GM21526 (cell line): ENCODE measurements around the gene RBM8A.
"Not testable (repeated sequence)": the region's sequence is repeated elsewhere in the genome, so short reads cannot be mapped to it uniquely, and the experiment has no call there.

Experiments used
- ATAC-seq: cut with Tn5 transposase; IDR thresholded peaks from one replicate; pipeline ENCODE4 v1.9.1; 2021; ENCODE audit warnings: moderate library complexity; ENCODE audit not compliant: unreplicated experiment, low FRiP score

The RBM8A gene

DNA sequence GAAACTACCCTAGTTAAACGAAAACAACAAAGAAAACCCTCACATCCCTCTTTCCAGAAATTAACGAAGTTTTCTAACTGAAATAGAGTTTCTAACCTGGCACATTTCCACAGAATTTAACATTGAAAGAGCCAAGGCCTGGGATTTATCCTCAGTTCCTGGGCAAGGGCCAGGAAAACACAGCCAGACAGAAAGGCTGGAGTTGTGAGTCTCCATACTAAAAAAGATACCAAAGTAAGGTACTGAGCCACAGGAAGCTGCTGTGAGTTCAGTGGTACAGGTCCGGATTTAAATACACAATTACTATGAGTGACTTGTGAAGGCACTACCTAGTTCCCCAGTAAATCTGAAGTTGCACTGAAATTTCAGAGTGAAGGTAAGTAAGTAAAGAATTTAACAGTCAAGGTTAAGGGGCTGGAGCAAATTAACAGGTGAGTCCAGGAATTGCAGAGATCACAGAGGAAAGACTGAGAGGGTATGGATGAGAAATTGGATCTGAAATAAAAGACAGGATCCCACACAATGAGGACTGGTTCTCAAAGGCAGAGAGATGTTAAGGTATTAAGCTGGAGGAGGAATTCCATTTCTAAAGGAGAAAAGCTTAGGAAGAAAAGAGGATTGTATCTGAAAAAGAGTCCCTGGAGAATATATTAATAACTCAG is 29.6 kb upstream of the RBM8A start:
- ATAC-seq = no peak

DNA sequence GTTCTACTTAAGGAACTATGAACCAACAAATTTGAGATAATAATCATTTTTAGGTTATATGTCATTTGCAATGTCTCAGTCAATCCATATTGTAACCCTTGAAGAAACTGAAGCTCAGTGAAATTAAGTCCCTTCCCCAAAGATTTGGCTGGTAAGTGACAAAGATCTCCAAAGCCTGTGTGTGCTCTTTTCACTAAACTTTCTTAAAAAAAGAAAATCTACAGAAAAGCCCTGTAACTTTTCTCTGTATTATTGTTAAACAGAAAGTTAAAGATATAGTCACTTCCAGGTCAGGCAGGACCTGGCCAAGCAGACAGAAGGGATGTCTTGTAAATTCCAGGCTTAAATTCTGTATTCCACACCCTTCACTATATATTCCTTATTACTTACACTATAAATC is 29.1 kb upstream of the RBM8A start:
- no peak for ATAC-seq

DNA sequence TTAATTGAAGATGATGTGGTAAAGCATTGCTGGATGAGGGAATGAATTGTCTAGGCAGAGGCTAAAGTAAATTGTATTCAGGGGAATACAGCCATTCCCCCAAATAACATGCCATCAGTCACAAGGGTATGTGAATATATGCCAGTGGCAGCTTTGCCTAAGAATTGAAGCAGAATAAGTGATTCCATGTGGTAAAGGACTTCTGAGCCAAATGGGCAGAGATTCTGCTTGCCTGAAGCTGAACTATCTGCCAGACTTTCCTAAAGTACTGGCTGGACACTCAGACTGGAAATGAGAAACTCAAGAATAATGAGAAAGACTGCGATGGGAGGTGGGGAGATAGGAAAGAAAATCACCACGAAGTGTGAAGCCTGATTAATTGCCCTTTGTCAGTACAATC is 28.2 kb upstream of the RBM8A start:
- no peak for ATAC-seq

DNA sequence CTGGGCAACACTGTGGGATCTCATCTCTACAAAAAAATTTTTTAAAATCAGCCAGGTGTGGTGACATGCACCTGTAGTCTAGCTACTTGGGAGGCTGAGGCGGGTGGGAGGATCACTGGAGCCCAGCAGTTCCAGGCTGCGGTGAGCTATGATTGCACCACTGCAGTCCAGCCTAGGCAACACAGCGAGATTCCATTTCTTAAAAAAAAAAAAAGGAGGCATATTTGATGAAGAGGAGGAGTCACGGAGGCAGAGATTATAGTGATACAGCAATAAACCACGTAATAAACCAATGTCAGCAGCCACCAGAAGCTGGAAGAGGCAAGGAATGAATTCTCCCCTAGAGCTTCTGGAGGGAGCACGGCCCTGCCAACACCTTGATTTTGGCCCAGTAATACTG is 26.6 kb upstream of the RBM8A start:
- no peak for ATAC-seq

DNA sequence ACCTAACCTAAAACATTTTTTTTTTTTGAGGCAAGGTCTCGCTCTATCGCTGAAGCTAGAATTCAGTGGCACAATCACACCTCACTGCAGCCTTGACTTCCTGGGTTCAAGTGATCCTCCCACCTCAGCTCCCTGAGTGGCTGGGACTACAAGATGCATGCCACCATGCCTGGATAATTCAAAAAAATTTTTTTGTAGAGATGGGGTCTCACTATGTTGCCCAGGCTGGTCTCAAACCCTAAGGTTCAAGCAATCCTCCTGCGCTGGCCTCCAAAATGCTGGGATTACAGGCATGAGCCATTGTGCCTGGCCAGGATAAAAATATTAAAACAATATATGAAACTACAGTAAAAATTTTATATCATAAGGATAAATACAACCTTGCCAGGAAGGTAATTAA is 25.6 kb upstream of the RBM8A start:
- no peak for ATAC-seq

DNA sequence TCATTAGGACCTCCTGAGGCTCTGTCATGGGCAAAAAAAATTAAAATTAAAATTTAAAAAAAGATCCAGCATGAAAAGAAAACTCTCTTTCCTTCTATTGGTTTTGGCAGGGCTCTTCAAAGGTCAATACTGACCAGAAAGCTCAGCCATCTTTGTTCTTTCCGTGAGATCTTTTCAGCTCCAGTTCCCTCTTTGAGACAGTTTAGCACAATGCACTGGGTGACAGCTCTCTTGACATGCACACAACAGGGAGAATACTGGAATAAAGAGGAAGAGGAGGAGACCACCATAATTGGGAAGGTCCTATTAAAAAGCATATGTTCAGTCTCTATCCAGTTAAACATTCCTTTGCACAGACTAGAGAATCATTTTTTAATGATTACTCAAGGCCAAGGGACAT is 24.2 kb upstream of the RBM8A start:
- no peak for ATAC-seq

DNA sequence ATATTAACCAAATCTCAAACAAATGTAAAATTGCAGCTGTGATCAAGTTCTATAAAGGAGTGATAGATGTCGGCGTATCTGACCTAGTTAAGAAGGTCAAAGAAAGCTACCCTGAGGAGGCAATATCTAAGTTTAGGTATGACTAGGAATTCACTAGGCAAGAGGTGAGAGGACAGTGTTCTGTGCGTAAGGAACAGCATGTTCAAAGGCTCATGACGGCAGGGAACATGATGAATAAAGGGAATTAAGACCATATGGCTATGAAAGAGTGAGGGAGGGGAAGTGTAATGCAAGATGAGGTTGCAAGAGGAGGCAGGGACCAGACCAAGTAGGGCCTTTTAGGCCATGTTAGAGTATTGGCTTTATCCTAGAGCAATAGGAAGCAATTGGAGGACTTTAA is 21.9 kb upstream of the RBM8A start:
- no peak for ATAC-seq

DNA sequence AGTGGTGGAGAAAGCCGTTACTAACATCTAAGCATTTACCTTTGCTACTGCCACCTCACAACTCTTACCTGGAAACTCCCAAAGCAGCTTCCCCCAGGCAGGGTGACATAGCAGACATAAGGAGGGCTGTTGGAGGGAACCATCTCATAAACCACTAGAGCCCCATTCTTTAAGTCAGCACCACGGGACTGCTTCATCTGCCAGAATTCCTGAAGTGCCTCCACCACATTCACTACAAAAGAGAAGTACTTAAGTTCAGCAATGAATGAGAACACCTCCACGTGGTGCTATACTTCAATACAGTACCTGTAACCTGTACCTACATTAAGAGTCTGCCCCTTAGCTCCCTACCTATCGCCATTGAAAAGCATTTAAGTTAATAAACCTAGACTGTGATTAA is 20.3 kb upstream of the RBM8A start:
- ATAC-seq = no peak

DNA sequence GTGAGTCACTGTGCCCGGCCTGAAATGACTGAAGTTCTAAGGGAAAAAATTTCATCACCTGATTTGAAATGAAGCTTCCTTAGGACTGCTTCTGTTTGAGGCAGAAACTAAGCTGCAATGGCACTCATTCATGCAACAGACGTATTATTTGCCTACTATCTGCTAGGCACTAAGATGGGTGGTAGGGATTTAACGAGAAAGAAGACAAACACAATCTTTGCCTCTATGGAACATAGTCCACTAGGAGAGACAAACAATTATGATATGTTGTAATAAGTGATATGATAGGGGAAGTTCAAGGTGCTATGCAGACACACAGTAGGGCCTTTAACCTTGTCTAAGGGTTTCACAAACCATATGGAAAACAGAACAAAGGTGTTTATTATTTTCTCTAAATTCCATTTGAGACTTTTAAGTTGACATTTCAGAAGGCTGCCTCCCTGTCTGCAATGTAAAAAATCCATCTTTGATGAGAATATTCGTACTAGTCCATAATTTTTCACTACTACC is 19.2 kb upstream of the RBM8A start:
- ATAC-seq = no peak

DNA sequence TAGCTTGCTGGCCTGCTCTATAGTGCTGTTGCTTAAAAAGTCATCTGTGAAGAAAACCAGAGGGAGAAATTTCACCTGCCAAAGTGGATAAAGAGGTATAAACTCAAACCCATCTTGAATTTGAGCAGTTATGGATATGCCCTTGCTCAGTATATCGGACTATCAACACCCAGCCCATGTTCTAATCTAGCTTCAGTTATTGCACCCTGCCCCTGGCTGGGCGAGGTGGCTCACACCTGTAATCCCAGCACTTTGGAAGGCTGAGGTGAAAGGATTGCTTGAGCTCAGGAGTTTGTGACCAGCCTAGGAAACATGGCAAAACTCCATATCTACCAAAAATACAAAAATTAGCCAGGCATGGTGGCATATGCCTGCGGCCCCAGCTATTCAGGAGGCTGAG is 17.2 kb upstream of the RBM8A start:
- ATAC-seq = no peak

DNA sequence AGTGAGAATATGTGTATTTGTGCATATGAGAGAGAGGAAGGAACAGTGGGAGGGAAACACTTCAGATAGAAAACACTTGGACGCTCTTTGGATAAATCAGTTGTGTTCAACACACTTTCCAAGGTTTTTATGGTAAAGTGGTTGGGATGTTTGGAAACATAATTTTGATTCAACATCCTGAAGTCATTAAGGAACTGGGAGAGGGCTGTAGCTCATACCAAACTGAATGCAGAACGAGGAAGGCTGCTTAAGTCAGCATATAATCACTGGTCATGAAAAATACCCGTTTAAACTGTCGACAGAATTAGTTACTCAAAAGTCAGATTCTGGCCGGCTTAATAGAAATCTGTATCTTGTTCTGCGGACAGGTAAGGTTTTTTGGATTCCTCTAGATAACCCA is 15.6 kb upstream of the RBM8A start:
- ATAC-seq = no peak

DNA sequence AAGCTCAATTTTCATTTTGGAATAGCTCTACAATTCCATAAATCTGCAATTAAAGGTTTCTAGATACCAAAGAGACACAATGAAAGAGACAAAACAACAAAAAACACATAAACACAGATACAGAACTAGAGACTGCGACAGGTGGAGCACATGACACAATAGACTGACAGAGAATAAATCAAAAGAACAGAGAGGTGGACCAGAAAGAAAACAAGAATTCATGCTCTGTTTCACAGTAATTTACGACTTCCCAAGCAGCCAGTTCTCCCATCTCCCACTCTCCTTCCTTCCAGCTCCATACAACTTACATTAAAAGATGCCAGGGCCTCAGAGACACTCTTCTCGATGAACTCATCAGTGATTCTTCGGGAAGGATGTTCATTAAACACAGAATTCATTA is 15.1 kb upstream of the RBM8A start:
- no peak for ATAC-seq

DNA sequence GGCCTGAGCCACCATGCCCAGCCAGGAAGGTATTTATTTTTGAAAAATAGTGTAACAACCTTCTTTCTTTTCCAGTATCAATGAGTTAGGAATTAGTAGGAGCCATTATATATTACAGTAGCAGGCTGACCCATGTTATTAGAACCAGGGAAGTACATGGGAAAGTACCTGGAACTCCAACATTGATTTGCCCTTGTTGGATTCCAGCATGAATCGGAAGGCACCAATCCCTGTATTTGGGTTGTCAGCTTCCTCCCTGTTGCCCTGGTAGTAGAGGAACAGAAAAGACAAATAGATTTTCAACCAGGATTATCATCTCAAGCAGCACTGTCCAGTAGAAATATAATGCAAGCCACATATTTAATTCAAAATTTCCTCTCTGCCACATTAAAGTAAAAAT is 10.2 kb upstream of the RBM8A start:
- no peak for ATAC-seq

DNA sequence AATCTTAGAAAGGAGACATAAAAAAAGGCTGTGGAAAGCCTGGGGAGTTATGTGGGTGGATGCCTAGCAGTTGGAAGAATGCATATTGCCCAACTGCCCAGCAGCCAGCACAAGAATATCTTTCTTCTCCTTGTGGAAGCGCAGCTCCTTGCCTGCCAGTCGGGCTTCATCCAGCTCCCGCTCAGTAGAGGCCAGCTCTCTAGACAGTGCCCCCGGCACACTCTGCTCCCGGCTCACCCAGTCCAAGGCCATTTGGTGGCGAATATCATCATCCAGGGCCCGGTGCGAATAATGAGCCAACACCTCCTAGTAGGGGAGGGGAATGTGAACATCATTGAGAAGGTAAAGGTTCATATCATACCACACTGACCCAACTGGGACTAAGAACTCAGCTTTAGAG is 9.0 kb upstream of the RBM8A start:
- ATAC-seq = no peak

DNA sequence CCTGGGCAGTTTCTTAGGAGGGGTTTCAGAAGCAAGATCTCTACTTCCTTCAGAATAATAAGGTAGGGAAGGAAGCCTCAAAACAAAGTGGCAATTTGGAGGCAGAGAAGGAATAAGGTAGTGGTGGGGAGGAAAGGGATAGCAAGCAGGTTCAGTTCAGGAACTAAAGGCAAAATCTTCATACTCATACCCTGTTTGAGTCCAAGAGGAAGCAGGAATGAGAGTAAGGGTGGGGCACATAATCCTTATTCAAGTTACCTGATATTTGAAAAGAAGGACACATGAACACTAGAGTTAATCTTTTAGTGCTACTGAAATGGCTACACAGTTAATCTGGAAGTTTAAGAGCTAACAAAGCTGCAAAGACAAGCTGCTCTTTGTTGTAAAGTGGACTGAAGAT is 8.4 kb upstream of the RBM8A start:
- no peak for ATAC-seq

DNA sequence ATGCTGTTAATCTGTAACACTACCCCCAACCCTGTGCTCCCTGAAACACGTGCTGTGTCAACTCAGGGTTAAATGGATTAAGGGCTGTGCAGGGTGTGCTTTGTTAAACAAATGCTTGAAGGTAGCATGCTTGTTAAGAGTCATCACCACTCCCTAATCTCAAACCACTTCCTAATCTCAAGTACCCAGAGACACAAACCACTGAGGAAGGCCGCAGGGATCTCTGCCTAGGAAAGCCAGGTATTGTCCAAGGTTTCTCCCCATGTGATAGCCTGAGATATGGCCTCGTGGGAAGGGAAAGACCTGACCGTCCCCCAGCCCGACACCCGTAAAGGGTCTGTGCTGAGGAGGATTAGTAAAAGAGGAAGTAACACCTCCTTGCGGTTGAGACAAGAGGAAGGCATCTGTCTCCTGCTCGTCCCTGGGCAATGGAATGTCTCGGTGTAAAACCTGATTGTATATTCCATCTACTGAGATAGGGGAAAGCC is 5.3 kb upstream of the RBM8A start:
- ATAC-seq = not testable (repeated sequence)

DNA sequence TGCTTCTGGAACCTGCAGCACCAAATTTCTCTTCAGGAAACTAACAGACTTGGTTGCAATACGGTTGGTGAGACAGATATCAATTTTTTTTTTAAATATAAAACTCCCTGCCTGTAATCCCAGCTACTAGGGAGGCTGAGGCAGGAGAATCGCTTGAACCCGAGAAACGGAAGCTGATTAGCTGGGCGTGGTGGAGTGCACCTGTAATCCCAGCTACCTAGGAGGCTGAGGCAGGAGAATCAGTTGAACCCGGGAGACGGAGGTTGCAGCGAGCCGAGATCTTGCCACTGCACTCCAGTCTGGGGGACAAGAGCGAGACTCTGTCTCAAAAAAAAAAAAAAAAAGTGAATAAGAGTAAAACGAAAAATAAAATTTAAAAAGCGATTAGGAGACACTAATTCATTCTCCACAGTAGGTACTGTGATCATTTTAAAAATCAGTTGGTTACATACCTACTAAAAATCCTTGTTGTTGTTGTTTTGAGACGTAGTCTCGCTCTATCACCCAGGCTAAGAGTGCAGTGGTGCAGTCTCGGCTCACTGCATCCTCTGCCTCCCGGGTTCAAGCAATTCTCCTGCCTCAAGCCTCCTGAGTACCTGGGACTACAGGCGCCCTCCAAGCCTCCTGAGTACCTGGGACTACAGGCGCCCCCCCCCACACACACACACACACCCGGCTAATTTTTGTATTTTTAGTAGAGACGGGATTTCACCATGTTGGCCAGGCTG is 796 bp upstream of the RBM8A start:
- ATAC-seq = no peak

DNA sequence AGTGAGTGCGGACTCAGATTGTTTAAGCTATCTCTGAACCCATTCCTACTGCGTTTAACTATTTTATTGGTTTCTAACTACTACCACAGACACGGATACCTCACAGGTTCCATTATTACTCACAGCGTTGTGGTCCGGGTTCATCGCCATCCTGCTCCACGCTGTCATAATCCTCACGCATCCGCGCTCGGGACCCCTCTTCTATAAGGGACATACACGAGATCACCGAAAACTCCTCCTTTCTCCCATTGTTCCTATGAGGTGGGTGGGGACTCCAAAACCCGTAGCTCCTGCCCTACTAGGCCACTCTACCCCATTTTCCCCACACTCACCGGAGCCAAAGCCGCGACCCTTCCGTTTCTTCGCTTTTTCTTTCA is 610 bp downstream of the RBM8A start:
- peak; percentile 8 for ATAC-seq

DNA sequence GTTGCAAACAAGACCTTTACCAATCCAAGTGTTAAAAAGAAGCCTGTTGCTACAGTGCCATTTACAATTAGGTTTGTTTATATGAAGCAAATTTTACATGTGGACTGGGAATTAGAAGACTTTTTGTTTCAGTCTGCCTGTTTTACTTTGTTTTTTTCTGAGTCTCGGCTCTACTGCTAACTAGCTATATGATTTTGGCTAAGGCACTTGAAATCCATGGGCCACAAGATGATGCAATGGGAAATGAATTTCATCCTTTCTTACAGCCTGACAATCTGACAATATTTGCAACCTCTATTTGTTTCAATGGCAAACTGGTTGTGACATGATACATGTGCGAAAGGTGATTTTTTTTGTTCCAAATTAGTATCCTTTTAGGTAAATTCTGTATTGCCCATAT is 5.0 kb downstream of the RBM8A start:
- ATAC-seq = no peak

DNA sequence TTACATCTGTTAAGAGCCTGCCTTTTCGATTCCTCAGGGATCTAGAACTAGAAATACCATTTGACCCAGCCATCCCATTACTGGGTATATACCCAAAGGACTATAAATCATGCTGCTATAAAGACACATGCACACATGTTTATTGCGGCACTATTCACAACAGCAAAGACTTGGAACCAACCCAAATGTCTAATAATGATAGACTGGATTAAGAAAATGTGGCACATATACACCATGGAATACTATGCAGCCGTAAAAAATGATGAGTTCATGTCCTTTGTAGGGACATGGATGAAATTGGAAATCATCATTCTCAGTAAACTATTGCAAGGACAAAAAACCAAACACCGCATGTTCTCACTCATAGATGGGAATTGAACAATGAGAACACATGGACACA is 7.0 kb downstream of the RBM8A start:
- not testable (repeated sequence) for ATAC-seq

DNA sequence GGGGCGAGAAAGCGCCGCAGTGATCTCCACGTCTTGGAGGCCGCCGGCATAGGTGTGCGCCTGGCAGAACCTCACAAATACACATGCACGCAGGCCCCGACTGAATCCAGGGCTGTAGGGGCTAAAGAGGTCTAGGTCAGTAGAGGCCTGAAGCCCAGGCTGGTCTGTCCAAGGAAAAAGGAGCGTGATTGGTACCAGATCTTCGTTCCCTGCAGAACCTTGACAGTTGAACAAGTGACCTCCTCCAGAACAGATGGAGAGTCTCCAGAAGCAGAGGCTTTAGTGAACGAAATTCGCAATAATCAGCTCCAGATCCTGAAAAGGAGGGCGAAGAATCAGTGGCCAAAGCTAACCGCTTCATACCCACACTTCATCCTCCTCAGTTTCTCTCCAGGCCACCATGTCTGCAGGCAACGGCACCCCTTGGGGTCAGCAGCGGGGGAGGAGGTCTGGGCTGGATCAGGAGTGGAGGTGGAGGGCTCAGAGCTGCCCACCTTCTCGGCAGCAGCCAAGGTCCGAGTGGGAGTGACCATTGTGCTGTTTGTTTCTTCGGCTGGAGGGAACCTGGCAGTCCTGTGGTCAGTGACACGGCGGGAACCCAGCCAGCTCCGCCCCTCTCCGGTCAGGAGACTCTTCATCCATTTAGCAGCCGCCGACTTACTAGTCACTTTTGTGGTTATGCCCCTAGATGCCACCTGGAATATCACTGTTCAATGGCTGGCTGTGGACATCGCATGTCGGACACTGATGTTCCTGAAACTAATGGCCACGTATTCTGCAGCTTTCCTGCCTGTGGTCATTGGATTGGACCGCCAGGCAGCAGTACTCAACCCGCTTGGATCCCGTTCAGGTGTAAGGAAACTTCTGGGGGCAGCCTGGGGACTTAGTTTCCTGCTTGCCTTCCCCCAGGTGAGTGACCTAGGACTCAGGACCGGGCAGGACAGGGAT is 8.0 kb downstream of the RBM8A start:
- no peak for ATAC-seq
